HCT116 (cell line): ENCODE results near the gene JSRP1. TPM values are rescaled to one million over a fixed set of nuclear protein-coding genes. Genes with fewer than 3 reads are reported as not detected.

Experiments used
- ATAC-seq: fragments of 200-7000 bp; cut with Tn5 transposase; 2 replicates; pipeline ENCODE4 v1.9.1; 2020; ENCODE audit warnings: mild to moderate bottlenecking, moderate library complexity
- BruUV-seq: library from RNA; stranded (reverse); fragments of 400-500 nt; replicated peaks from 2 replicates; lab custom pipeline; 2021; lab: Mats Ljungman, UMichigan
- CTCF ChIA-PET: fragments of 300-600 bp; sonication (Branson Sonifier 250); formaldehyde crosslinking; loops from one replicate; lab custom pipeline; 2021; ENCODE audit warnings: antibody characterized with exemption; lab: Charles Lee
- POLR2A ChIA-PET: fragments of 300-600, 350-600 bp; sonication (Branson Sonifier 250); formaldehyde crosslinking; loops from one replicate; lab custom pipeline; 2021; ENCODE audit warnings: antibody characterized with exemption; lab: Charles Lee
- RAD21 ChIA-PET, 2 experiments: fragments of 300-600 bp; sonication (Branson Sonifier 250); formaldehyde crosslinking; loops; one replicate each; lab custom pipeline; 2023; ENCODE audit warnings: low total read pairs in 2 of 2; ENCODE audit not compliant: uncharacterized antibody in 2 of 2, unreplicated experiment in 2 of 2, low non-redundant PET in 1 of 2; lab: Charles Lee
- DNase-seq: peaks from one replicate; pipeline ENCODE4 v3.0.0-alpha.2; 2010; ENCODE audit warnings: low read depth, low spot score
- H2AFZ ChIP-seq: fragments of 200-600 bp; shearing (Covaris generic), sonication (generic); 2 replicates; pipeline ENCODE4 v1.6.1; 2017; ENCODE audit warnings: low read depth, mixed run types, mixed read lengths, antibody characterized with exemption, low read length; ENCODE audit not compliant: poor library complexity, severe bottlenecking
- H3K27ac ChIP-seq: 2 replicates; pipeline ENCODE4 v1.5.1; 2012; ENCODE audit warnings: low read depth, low read length
- H3K27me3 ChIP-seq: fragments of 200-600 bp; sonication (generic); 2 replicates; pipeline ENCODE4 v1.6.1; 2016; ENCODE audit warnings: mixed run types, low read length, mixed read lengths; ENCODE audit not compliant: insufficient read depth
- H3K36me3 ChIP-seq, 2 experiments: fragments of 200-500 bp in 1 of 2; fragments of 200-600 bp in 1 of 2; sonication (Bioruptor generic) in 1 of 2; sonication (generic) in 1 of 2; 2 replicates each; pipeline versions ENCODE4 v1.5.1 to v1.6.1; 2014 to 2016; ENCODE audit warnings: low read length in 2 of 2, inconsistent platforms in 1 of 2, mixed read lengths in 1 of 2, mixed run types in 1 of 2; ENCODE audit not compliant: insufficient read depth in 2 of 2, control insufficient read depth in 1 of 2
- H3K4me1 ChIP-seq, 2 experiments: fragments of 200-600 bp in 1 of 2; sonication (generic) in 1 of 2; 2 replicates each; pipeline versions ENCODE4 v1.5.1 to v1.6.1; 2012 to 2017; ENCODE audit warnings: low read length in 2 of 2, inconsistent platforms in 1 of 2, mild to moderate bottlenecking in 1 of 2, mixed read lengths in 1 of 2, mixed run types in 1 of 2, moderate library complexity in 1 of 2; ENCODE audit not compliant: insufficient read depth in 2 of 2, control insufficient read depth in 1 of 2
- H3K4me2 ChIP-seq: fragments of 200-600 bp; sonication (generic); 2 replicates; pipeline ENCODE4 v1.6.1; 2017; ENCODE audit warnings: mixed run types, low read length, mixed read lengths
- H3K4me3 ChIP-seq, 2 experiments: fragments of 200-600 bp in 1 of 2; sonication (generic) in 1 of 2; replicated peaks in 1 of 2; 2 replicates each; pipeline ENCODE4 v1.5.1; 2011 to 2016; ENCODE audit warnings: low read length in 2 of 2, control low read depth in 1 of 2, low read depth in 1 of 2, mild to moderate bottlenecking in 1 of 2, mixed read lengths in 1 of 2, mixed run types in 1 of 2
- H3K79me2 ChIP-seq: fragments of 200-600 bp; sonication (generic); 2 replicates; pipeline ENCODE4 v1.6.1; 2017; ENCODE audit warnings: mild to moderate bottlenecking, mixed run types, low read length, moderate library complexity, mixed read lengths; ENCODE audit not compliant: insufficient read depth
- H3K9ac ChIP-seq: fragments of 200-600 bp; sonication (generic); 2 replicates; pipeline ENCODE4 v1.6.1; 2016; ENCODE audit warnings: low read length, mixed read lengths
- H3K9me2 ChIP-seq: fragments of 200-600 bp; sonication (generic), shearing (Covaris generic); 2 replicates; pipeline ENCODE4 v1.6.1; 2017; ENCODE audit warnings: mixed run types, mild to moderate bottlenecking, moderate library complexity; ENCODE audit not compliant: insufficient read depth
- H3K9me3 ChIP-seq, 2 experiments: fragments of 200-500 bp in 1 of 2; fragments of 200-600 bp in 1 of 2; sonication (Bioruptor generic) in 1 of 2; sonication (generic) in 1 of 2; 2 replicates each; pipeline ENCODE4 v1.6.1; 2014 to 2017; ENCODE audit warnings: low read length in 2 of 2, mixed read lengths in 2 of 2, inconsistent platforms in 1 of 2, low read depth in 1 of 2, mild to moderate bottlenecking in 1 of 2, mixed run types in 1 of 2, moderate library complexity in 1 of 2; ENCODE audit not compliant: control insufficient read depth in 1 of 2, insufficient read depth in 1 of 2
- H4K20me1 ChIP-seq: fragments of 200-600 bp; sonication (generic), shearing (Covaris generic); 2 replicates; pipeline ENCODE4 v1.6.1; 2017; ENCODE audit warnings: mixed run types, mild to moderate bottlenecking, moderate library complexity; ENCODE audit not compliant: insufficient read depth
- EGR1 ChIP-seq: IDR thresholded peaks from 2 replicates; pipeline ENCODE4 v1.6.1; 2012; ENCODE audit warnings: low read depth
- EZH2phosphoT487 ChIP-seq: fragments of 200-600 bp; IDR thresholded peaks from 2 replicates; pipeline ENCODE4 v1.6.1; 2018; ENCODE audit warnings: antibody characterized with exemption, borderline replicate concordance
- JUND ChIP-seq: IDR thresholded peaks from 2 replicates; pipeline ENCODE4 v1.6.1; 2012
- POLR2A ChIP-seq: IDR thresholded peaks from 2 replicates; pipeline ENCODE4 v1.7.0; 2011; ENCODE audit warnings: borderline replicate concordance; ENCODE audit not compliant: insufficient read depth, insufficient read length; ENCODE audit errors: extremely low read depth
- RAD21 ChIP-seq: IDR thresholded peaks from 2 replicates; pipeline ENCODE4 v1.6.1; 2012; ENCODE audit warnings: low read depth, mild to moderate bottlenecking
- SIN3A ChIP-seq: IDR thresholded peaks from 2 replicates; pipeline ENCODE4 v1.6.1; 2012; ENCODE audit warnings: low read depth
- SP1 ChIP-seq: IDR thresholded peaks from 2 replicates; pipeline ENCODE4 v1.6.1; 2012; ENCODE audit warnings: low read depth
- TCF7L2 ChIP-seq: IDR thresholded peaks from 2 replicates; pipeline ENCODE4 v1.7.0; 2011; ENCODE audit warnings: borderline replicate concordance, inconsistent platforms; ENCODE audit not compliant: insufficient read depth, insufficient read length; ENCODE audit errors: extremely low read depth
- ZFX ChIP-seq: fragments of 450-650 bp; IDR thresholded peaks from 2 replicates; pipeline ENCODE4 v1.6.1; 2017
- ZNF274 ChIP-seq: fragments of 200-500 bp; sonication (Bioruptor generic); IDR thresholded peaks from 2 replicates; pipeline ENCODE4 v1.6.1; 2014; ENCODE audit warnings: mild to moderate bottlenecking, low read depth, low read length, inconsistent platforms
- intact Hi-C: fragments of 100-400 bp; cut with micrococcal nuclease; formaldehyde crosslinking; loops from 2 replicates; pipeline ENCODE4 v1.10.0; 2022
- microRNA counts: library from miRNA; unstranded; fragments of <30 nt; microRNA quantifications from one replicate; lab custom pipeline; 2015
- microRNA-seq: library from miRNA; unstranded; fragments of <30 nt; microRNA quantifications from one replicate; pipeline ENCODE4, GENCODE V29; 2016; ENCODE audit warnings: borderline number of aligned reads
- total RNA-seq: library from RNA; stranded (reverse); gene quantifications from one replicate; pipeline ENCODE4 v1.2.1, GENCODE V29; 2021; ENCODE audit not compliant: unreplicated experiment

JSRP1 gene
- total RNA-seq, 1 experiment from 2014 or later: 0.30 TPM

DNA sequence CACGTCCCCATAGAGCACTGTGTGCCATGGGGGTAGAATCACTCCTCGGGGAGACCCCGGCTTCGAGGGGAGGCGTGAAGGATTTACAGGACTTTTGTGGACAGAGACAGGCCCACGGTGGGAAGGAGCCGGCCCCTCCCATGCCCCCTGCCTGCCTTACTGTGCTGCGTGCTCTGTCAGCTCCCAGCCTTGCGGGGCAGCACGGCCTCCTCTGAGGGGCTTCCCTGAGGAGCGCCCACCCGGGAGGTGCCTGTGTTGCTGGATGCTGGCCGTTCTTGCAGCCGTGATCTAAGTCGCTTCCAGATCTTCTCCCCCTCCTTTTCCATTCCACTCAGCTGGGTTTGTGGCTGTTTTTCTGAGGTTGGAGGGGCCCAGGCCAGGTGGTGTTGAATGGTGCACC, 49.2 kb downstream of the JSRP1 start:
- RAD21 ChIA-PET: no interaction called here
- H3K4me3 ChIP-seq: no peak overlapping the region
- H3K9me3 ChIP-seq: no peaks in the 10 kb centered on the region
- H4K20me1 ChIP-seq: no peaks in the 10 kb centered on the region
- no peaks in the 10 kb centered on the region for H3K9me2 ChIP-seq
- no peak overlapping the region for H3K27ac ChIP-seq
- no peak overlapping the region for H2AFZ ChIP-seq
- TF ChIP-seq EZH2phosphoT487 (no peak), EGR1 (no peak), JUND (no peak), POLR2A (no peak), TCF7L2 (no peak)
- TF ChIP-seq, all 23 proteins: peak for 0
- H3K4me1 ChIP-seq: no peaks in the 10 kb centered on the region
- H3K79me2 ChIP-seq: peaks cover 10% of the 10 kb centered on the region; the same call in 1 of the 2 replicates
- H3K36me3 ChIP-seq: peaks cover 17 to 53% of the 10 kb centered on the region in 2 experiments; a peak in 3 of 4 replicates
- intact Hi-C loops: no loop called here
- DNase-seq: no peak
- POLR2A ChIA-PET: no interaction called here
- H3K27me3 ChIP-seq: no peaks in the 10 kb centered on the region
- no peak overlapping the region for H3K9ac ChIP-seq
- CTCF ChIA-PET: no interaction called here
- H3K4me2 ChIP-seq: no peak overlapping the region
- ATAC-seq: no peak
- BruUV-seq: no TSS peak

DNA sequence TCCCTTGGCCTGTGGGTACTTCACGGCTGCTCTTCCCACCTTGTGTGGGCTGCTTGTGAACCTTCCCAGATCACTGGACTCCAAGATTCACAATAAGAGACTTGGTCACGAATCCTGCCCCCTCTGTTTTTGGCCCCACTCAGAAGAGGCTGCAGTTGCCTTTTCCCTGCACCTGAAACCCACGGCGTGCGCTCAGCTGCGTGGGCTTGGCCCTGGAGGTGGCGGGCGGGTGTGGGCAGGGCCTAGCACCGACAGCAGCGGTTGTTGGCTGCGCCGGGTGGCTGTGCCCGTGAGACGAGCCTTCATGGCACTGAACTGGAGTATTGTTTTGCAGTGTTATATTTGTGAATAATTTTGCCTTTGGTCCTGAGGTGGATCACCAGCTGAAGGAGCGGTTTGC, 53.9 kb downstream of the JSRP1 start:
- H3K36me3 ChIP-seq: peaks cover 7 to 20% of the 10 kb centered on the region in 2 experiments; a peak in 3 of 4 replicates
- ATAC-seq: no peak
- H3K4me2 ChIP-seq: no peak overlapping the region
- H2AFZ ChIP-seq: no peak overlapping the region
- no peaks in the 10 kb centered on the region for H3K4me1 ChIP-seq
- no peaks in the 10 kb centered on the region for H3K9me3 ChIP-seq
- RAD21 ChIA-PET: no interaction called here
- H4K20me1 ChIP-seq: no peaks in the 10 kb centered on the region
- no peak overlapping the region for H3K9ac ChIP-seq
- intact Hi-C loops: no loop called here
- no peaks in the 10 kb centered on the region for H3K9me2 ChIP-seq
- peaks cover 37% of the 10 kb centered on the region for H3K79me2 ChIP-seq
- H3K4me3 ChIP-seq: no peak overlapping the region
- DNase-seq: no peak
- POLR2A ChIA-PET: no interaction called here
- no peak for TF ChIP-seq SP1
- no peak for TF ChIP-seq SIN3A
- TF ChIP-seq ZFX: no peak
- no peak for TF ChIP-seq ZNF274
- no peak for TF ChIP-seq RAD21
- H3K27ac ChIP-seq: no peak overlapping the region
- CTCF ChIA-PET: no interaction called here
- H3K27me3 ChIP-seq: no peaks in the 10 kb centered on the region
- no TSS peak for BruUV-seq

MicroRNAs encoded within 50 kb of the gene (microRNA counts, 767-probe panel; counts per million panel counts)
- microRNA hsa-miR-1227 (lab: Ali Mortazavi, UCI): not detected

Small RNA genes within 50 kb of the gene (microRNA-seq; reads per million reads assigned to microRNA genes)
- gene MIR1227 (7.3 reads per million, percentile 20 among the genes with 10 or more reads in this experiment), gene MIR4321 (not detected)

Other genes starting within 250 kb of the JSRP1 start
- 112 TPM for gene BTBD2, start 240.7 kb downstream of the JSRP1 start, total RNA-seq
- gene MKNK2, start 205.2 kb downstream of the JSRP1 start, total RNA-seq: 271 TPM
- gene MOB3A, start 160.1 kb downstream of the JSRP1 start, total RNA-seq: 32.1 TPM
- gene IZUMO4, start 159.5 kb downstream of the JSRP1 start, total RNA-seq: 6.1 TPM
- 137 TPM for gene AP3D1, start 104.9 kb downstream of the JSRP1 start, total RNA-seq
- 48.9 TPM for gene DOT1L, start 92.5 kb downstream of the JSRP1 start, total RNA-seq
- 88.2 TPM for gene PLEKHJ1, start 20.1 kb downstream of the JSRP1 start, total RNA-seq
- gene SF3A2, start 19.6 kb downstream of the JSRP1 start, total RNA-seq: 166 TPM
- gene AMH, start 7.1 kb downstream of the JSRP1 start, total RNA-seq: 42.8 TPM
- gene PEAK3, start 25.8 kb upstream of the JSRP1 start, total RNA-seq: not detected
- gene LINGO3, start 51.7 kb upstream of the JSRP1 start, total RNA-seq: not detected
- 190 TPM for gene LSM7, start 72.2 kb upstream of the JSRP1 start, total RNA-seq
- gene SPPL2B, start 72.3 kb upstream of the JSRP1 start, total RNA-seq: 83.1 TPM
- not detected for gene TMPRSS9, start 103.8 kb upstream of the JSRP1 start, total RNA-seq
- 151 TPM for gene TIMM13, start 171.2 kb upstream of the JSRP1 start, total RNA-seq
- 228 TPM for gene LMNB2, start 200.5 kb upstream of the JSRP1 start, total RNA-seq
- gene GADD45B, start 219.7 kb upstream of the JSRP1 start, total RNA-seq: 37.9 TPM